ENCODE results near the gene EEFSEC.

The EEFSEC gene

DNA sequence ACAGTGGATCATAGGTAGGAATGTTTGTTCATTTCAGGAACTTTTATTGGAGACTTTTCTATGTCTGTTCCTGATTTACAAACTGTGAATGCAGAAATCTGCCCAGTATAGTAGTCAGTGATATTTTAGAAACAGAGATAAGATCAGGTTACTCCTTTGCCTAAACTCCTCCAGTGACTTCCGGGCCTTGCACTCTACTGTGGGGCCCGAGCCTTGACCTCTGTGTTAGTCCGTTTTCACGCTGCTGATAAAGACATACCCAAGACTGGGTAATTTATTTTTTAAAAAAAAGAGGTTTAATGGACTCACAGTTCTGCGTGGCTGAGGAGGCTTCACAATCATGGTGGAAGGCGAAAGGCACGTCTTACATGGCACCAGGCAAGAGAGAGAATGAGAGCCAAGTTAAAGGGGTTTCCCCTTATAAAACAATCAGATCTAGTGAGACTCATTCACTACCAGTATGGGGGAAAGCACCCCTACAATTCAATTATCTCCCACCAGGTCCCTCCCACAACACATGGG, 186.3 kb downstream of the EEFSEC start:
- no peaks in the 10 kb centered on the region for H3K9me3 ChIP-seq (ENCODE audit: control insufficient read depth, low read length)
- H3K4me1 ChIP-seq (ENCODE audit: control insufficient read depth, insufficient read depth, low read length, poor library complexity, severe bottlenecking): peaks cover 33% of the 10 kb centered on the region
- no peaks in the 10 kb centered on the region for H3K36me3 ChIP-seq (ENCODE audit: control insufficient read depth, insufficient read depth, low read length)
- H3K27ac ChIP-seq (ENCODE audit: low read depth, low read length, severe bottlenecking): no peak overlapping the region
- 91 to 100% methylated on average over 2 to 3 of the region's 7 CpGs for WGBS, 2 experiments (ENCODE audit: insufficient coverage in 2 of 2)
- H3K4me3 ChIP-seq (ENCODE audit: extremely low read depth, insufficient read depth, low read length, poor library complexity, severe bottlenecking): no peak overlapping the region

DNA sequence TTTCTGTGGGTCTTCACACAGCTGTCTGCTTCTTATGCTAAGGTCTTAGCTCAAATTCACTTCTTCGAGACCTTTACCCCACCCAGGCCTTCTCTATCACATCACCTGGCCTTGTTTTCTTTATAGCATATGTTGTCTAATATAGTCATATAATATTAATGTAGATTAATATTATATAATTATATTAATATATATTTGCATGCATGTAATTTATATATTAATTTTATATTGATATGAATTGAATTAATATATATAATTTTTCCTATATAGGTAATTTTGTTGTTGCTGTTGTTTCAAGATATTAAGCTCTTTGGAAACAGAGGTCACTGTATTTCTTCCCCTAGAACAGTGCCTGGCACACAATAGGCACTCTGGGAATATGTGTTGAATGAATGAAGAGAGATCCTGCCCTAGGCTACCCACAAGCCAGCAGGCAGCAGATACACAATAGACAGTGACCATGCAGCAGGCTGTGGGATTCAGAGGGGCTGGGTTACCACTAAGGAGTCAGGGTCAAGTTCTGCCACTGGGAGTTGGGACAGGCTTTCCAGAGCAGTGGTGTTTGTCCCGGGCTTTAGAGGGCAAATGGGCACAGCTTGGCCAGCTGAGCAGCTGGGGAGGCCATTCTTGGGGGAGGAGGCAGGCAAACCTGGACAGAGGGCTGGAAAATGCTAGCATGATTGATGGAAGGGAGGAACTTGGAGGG, 187.1 kb downstream of the EEFSEC start:
- Histone ChIP-seq H3K36me3 (ENCODE audit: control insufficient read depth, insufficient read depth, low read length) (no peaks in the 10 kb centered on the region), H3K4me1 (ENCODE audit: control insufficient read depth, insufficient read depth, low read length, poor library complexity, severe bottlenecking) (peaks cover 33% of the 10 kb centered on the region), H3K27ac (ENCODE audit: low read depth, low read length, severe bottlenecking) (no peak overlapping the region), H3K9me3 (ENCODE audit: control insufficient read depth, low read length) (no peaks in the 10 kb centered on the region), H3K4me3 (ENCODE audit: extremely low read depth, insufficient read depth, low read length, poor library complexity, severe bottlenecking) (no peak overlapping the region)
- WGBS, 2 experiments (ENCODE audit: insufficient coverage in 2 of 2): 90 to 92% methylated on average over 1 of the region's 2 CpGs

DNA sequence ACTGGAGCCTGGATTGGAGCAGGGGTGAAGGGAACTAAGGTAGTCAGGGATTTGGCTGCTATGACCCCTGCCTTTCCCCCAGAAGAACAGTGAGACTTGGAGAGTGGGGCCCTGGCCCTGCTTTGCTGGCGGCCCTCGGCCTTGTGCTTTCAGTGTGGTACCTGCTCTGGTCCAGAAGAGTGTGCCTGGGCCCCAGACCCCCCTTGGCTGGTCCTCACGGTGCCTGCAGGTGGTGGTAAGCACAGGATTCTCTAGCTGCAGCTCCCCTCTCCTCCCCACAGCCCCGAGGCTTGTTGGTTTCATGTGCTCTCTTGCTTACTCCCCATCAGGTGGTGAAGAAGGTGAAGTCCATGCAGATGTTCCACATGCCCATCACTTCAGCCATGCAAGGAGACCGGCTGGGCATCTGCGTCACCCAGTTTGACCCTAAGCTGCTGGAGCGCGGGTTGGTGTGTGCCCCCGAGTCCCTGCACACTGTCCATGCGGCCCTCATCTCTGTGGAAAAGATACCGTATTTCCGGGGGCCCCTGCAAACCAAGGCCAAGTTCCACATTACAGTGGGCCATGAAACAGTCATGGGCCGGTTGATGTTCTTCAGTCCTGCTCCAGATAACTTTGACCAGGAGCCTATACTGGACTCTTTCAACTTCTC, 187.7 kb downstream of the EEFSEC start:
- H3K27ac ChIP-seq (ENCODE audit: low read depth, low read length, severe bottlenecking): no peak overlapping the region
- no peak overlapping the region for H3K4me3 ChIP-seq (ENCODE audit: extremely low read depth, insufficient read depth, low read length, poor library complexity, severe bottlenecking)
- H3K36me3 ChIP-seq (ENCODE audit: control insufficient read depth, insufficient read depth, low read length): no peaks in the 10 kb centered on the region
- H3K4me1 ChIP-seq (ENCODE audit: control insufficient read depth, insufficient read depth, low read length, poor library complexity, severe bottlenecking): peaks cover 28% of the 10 kb centered on the region
- 92 to 98% methylated on average over 10 to 12 of the region's 13 CpGs for WGBS, 2 experiments (ENCODE audit: insufficient coverage in 2 of 2)
- H3K9me3 ChIP-seq (ENCODE audit: control insufficient read depth, low read length): no peaks in the 10 kb centered on the region

DNA sequence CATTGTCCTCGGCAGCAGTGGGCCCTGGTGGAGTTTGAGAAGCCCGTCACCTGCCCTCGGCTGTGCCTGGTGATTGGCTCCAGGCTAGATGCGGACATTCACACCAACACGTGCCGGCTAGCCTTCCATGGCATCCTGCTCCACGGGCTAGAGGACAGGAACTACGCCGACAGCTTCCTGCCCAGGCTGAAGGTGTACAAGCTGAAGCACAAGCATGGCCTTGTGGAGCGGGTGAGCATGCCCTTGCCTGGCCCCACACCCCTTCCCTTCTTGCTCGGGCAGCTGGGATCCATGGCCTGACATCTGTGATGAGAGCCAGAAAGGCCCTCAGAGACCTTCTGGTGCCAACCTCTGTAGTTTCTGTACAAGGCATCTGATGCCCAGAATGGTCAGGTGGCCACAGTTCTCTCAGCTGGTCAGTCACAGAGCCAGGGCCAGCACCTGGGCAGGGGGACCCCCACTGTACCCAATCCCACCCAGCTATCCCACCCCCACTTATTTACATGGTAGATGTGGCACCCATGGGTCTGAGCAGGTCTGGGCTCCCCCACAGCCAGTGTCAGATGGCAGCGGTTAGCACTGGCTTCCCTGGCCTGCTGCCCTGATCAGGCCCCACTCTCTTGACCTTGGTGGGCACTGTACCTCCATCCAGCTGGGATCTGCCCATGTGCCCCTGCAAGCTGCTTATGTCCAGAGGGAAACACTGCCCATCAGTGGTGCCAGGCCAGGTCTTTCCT, 188.5 kb downstream of the EEFSEC start:
- WGBS, 2 experiments (ENCODE audit: insufficient coverage in 2 of 2): 89 to 97% methylated on average over 4 to 10 of the region's 12 CpGs
- no peak overlapping the region for H3K27ac ChIP-seq (ENCODE audit: low read depth, low read length, severe bottlenecking)
- no peaks in the 10 kb centered on the region for H3K36me3 ChIP-seq (ENCODE audit: control insufficient read depth, insufficient read depth, low read length)
- peaks cover 28% of the 10 kb centered on the region for H3K4me1 ChIP-seq (ENCODE audit: control insufficient read depth, insufficient read depth, low read length, poor library complexity, severe bottlenecking)
- no peak overlapping the region for H3K4me3 ChIP-seq (ENCODE audit: extremely low read depth, insufficient read depth, low read length, poor library complexity, severe bottlenecking)
- no peaks in the 10 kb centered on the region for H3K9me3 ChIP-seq (ENCODE audit: control insufficient read depth, low read length)

DNA sequence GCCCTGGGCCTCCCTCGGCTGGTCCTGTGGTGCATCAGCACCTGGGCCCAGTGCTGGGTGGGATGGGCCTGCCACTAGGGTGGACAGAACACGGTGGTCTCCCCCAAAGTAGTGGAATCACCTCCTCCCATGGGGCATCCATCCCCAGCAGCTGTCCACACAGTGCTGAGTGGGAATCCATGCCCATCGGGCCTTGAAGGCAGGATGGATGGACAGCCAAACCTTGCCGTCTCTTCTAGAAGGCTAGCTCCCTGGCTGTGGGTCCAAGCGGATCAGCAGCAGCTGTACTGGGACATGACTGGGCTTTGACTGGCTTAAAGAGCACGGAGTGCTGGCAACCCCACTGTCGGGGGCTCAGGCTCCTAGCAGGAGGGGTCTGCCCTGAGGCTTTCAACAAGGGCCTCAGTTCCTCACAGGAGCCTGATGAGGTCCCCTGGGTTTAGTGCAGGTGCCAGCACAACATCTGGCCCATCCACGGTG, 189.5 kb downstream of the EEFSEC start:
- Histone ChIP-seq H3K9me3 (ENCODE audit: control insufficient read depth, low read length) (no peaks in the 10 kb centered on the region), H3K36me3 (ENCODE audit: control insufficient read depth, insufficient read depth, low read length) (no peaks in the 10 kb centered on the region), H3K27ac (ENCODE audit: low read depth, low read length, severe bottlenecking) (no peak overlapping the region), H3K4me1 (ENCODE audit: control insufficient read depth, insufficient read depth, low read length, poor library complexity, severe bottlenecking) (peaks cover 23% of the 10 kb centered on the region), H3K4me3 (ENCODE audit: extremely low read depth, insufficient read depth, low read length, poor library complexity, severe bottlenecking) (no peak overlapping the region)
- 94 to 96% methylated on average over 7 of the region's 8 CpGs for WGBS, 2 experiments (ENCODE audit: insufficient coverage in 2 of 2)

DNA sequence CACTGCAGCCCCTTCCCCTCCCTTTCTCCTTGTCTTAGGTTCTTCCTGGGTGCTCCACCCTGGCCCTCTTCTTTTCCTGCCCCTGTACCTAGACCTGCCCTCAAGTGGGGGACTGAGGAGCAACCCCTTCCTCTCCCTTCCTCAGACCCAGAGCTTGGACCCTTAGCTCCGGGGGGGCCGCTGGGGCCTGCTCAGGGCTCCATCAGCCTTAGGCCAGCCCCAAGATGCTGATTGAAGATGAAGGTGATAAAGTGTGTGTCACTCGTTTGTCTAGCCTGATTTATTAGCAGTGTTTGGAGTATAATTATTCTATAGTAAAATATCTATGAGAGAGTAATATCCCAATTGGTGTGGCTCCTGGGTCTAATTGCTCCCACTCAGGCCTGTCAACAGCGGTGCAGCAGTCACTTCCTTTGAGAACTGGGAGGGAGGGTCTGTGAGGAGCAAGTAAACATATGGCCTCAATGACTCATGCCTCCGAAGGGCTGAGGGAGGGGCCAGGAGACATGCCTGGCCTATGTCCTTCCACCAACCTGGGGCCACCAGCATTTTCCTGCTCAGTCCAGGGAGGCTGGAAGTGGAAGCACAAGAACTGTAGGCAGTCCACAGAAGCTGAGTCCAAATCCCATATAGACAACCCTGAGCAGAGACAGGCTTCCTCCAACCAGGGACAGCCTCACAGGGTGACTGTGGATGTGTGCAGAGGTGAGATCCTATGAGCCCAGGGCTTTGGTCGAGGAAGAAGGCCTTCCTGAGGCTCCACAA, 190.2 kb downstream of the EEFSEC start:
- H3K36me3 ChIP-seq (ENCODE audit: control insufficient read depth, insufficient read depth, low read length): no peaks in the 10 kb centered on the region
- H3K27ac ChIP-seq (ENCODE audit: low read depth, low read length, severe bottlenecking): peak overlapping the region; percentile 69
- H3K4me1 ChIP-seq (ENCODE audit: control insufficient read depth, insufficient read depth, low read length, poor library complexity, severe bottlenecking): peaks cover 22% of the 10 kb centered on the region
- H3K4me3 ChIP-seq (ENCODE audit: extremely low read depth, insufficient read depth, low read length, poor library complexity, severe bottlenecking): no peak overlapping the region
- 14 to 40% methylated on average over 2 to 3 of the region's 6 CpGs for WGBS, 2 experiments (ENCODE audit: insufficient coverage in 2 of 2)
- no peaks in the 10 kb centered on the region for H3K9me3 ChIP-seq (ENCODE audit: control insufficient read depth, low read length)

DNA sequence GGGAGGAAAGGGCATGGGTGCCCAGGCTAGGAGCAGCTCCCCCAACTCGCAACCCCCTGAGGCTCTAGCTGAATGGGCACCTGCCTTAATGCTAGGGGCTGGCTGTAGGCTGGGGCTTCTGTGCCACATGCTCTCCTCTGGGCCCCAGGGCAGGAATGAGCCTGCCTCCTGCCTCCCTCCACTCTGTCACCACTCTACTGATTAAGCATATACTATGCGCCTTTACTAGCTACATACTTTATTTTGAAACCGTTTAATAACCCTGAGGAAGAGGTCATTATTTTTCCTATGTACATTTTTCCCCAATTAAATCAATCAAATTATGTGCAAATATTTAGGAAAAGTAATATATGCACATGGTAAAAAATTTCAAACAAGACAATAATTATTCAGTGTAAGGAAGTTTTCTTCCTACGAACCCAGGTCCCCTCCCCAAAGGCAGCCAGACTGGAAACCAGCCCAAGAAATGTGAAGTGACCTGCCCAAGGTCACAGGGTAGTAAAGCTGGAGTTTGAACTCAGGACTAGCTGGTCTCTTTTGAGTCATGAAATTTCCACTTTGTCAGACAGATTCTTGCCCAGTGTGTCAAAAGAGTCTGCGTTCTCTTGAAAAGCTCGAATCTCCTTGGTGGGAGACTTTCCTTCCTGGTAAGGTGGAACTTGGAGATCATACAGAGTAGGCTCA, 190.9 kb downstream of the EEFSEC start:
- WGBS, 2 experiments (ENCODE audit: insufficient coverage in 2 of 2): 85 to 94% methylated on average over 3 to 4 of the region's 6 CpGs
- no peaks in the 10 kb centered on the region for H3K9me3 ChIP-seq (ENCODE audit: control insufficient read depth, low read length)
- no peak overlapping the region for H3K4me3 ChIP-seq (ENCODE audit: extremely low read depth, insufficient read depth, low read length, poor library complexity, severe bottlenecking)
- H3K27ac ChIP-seq (ENCODE audit: low read depth, low read length, severe bottlenecking): peak overlapping the region; percentile 69
- peaks cover 25% of the 10 kb centered on the region for H3K4me1 ChIP-seq (ENCODE audit: control insufficient read depth, insufficient read depth, low read length, poor library complexity, severe bottlenecking)
- no peaks in the 10 kb centered on the region for H3K36me3 ChIP-seq (ENCODE audit: control insufficient read depth, insufficient read depth, low read length)

DNA sequence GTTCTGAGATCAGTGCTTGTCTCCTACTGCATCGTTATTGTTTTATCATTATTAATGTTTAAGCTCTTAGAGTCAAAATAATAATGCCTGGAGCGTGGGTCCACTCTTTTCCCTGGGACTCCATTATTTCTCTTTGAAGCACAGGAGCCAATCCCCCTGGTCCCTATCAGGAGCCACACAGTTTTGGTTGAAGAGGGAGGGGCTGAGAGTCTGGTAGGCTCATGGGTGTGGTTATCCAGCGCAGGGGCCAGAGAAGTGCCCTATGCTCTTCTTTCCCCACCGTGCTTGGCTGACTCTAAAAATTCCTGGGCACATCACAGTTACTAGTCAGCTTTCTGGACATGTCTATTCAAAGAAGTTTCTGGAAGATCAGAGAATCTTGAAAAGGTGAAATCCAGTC, 191.9 kb downstream of the EEFSEC start:
- WGBS, 2 experiments (ENCODE audit: insufficient coverage in 2 of 2): 100% methylated on average over 2 to 3 of the region's 4 CpGs
- no peak overlapping the region for H3K27ac ChIP-seq (ENCODE audit: low read depth, low read length, severe bottlenecking)

DNA sequence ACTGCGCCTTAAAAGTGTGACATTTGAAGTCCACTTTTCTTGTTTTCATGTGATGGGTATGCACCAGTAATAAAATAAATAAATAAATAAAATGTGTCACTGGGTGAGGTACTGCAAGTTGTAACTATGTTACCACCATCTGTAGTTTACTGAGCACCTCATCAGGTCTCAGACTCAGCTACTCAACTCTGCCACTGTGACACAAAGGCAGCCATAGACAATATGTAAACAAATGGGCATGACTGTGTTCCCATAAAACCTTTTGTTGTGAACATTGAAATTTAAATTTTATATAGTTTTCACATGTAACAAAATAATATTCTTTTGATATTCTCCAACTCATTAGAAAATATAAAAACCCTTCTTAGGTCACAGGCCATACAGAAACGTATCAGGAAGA, 193.3 kb downstream of the EEFSEC start:
- H3K4me3 ChIP-seq (ENCODE audit: extremely low read depth, insufficient read depth, low read length, poor library complexity, severe bottlenecking): no peak overlapping the region
- peaks cover 22% of the 10 kb centered on the region for H3K4me1 ChIP-seq (ENCODE audit: control insufficient read depth, insufficient read depth, low read length, poor library complexity, severe bottlenecking)
- H3K9me3 ChIP-seq (ENCODE audit: control insufficient read depth, low read length): no peaks in the 10 kb centered on the region
- H3K27ac ChIP-seq (ENCODE audit: low read depth, low read length, severe bottlenecking): no peak overlapping the region
- no CpG with 5 or more reads among the region's 2 CpGs for WGBS, 2 experiments (ENCODE audit: insufficient coverage in 2 of 2)
- H3K36me3 ChIP-seq (ENCODE audit: control insufficient read depth, insufficient read depth, low read length): peaks cover 3% of the 10 kb centered on the region

More for the DNA sequence above, 191.9 kb downstream of the EEFSEC start:
- Histone ChIP-seq H3K36me3 (ENCODE audit: control insufficient read depth, insufficient read depth, low read length) (no peaks in the 10 kb centered on the region), H3K9me3 (ENCODE audit: control insufficient read depth, low read length) (no peaks in the 10 kb centered on the region), H3K4me3 (ENCODE audit: extremely low read depth, insufficient read depth, low read length, poor library complexity, severe bottlenecking) (no peak overlapping the region), H3K4me1 (ENCODE audit: control insufficient read depth, insufficient read depth, low read length, poor library complexity, severe bottlenecking) (peaks cover 22% of the 10 kb centered on the region)

DNA sequence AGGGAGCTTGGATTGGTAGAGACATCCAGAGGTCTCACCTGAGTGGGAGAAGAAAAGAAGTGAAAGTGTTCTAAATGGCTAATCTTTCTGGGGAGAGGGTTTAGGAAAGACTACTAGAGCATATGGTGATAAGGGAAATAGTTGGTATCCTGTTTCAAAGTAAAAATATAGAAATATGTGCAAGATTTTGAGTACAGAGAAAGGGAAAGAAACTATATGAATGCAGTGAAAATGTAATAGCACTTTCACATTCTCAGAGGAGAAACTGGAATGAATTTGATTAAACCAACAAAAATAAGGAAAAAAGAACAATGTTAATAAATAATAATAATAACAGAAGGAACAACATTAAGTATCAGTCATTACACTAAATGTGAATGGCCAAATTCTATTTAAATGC, 194.0 kb downstream of the EEFSEC start:
- Histone ChIP-seq H3K27ac (ENCODE audit: low read depth, low read length, severe bottlenecking) (no peak overlapping the region), H3K36me3 (ENCODE audit: control insufficient read depth, insufficient read depth, low read length) (peaks cover 5% of the 10 kb centered on the region), H3K4me1 (ENCODE audit: control insufficient read depth, insufficient read depth, low read length, poor library complexity, severe bottlenecking) (peaks cover 22% of the 10 kb centered on the region), H3K9me3 (ENCODE audit: control insufficient read depth, low read length) (no peaks in the 10 kb centered on the region), H3K4me3 (ENCODE audit: extremely low read depth, insufficient read depth, low read length, poor library complexity, severe bottlenecking) (no peak overlapping the region)
